Astrocyte (in vitro differentiated cells and primary cell): Measurements from ENCODE around the gene SRRM4. TPM values are rescaled to one million over a fixed set of nuclear protein-coding genes. Genes with fewer than 3 reads are reported as not detected.

Experiments
- DNase-seq: peaks from one replicate; pipeline ENCODE4 v3.0.0-alpha.2; 2010; ENCODE audit warnings: low read depth
- FAIRE-seq: peaks from 2 replicates; lab custom pipeline; 2011; peaks lifted over from hg19 to GRCh38; lab: Jason Lieb, UNC
- H2AFZ ChIP-seq: 2 replicates; pipeline ENCODE4 v1.6.0; 2012; ENCODE audit warnings: low read depth, low read length, inconsistent platforms
- H3K27ac ChIP-seq: 2 replicates; pipeline ENCODE4 v1.5.1; 2011; ENCODE audit warnings: low read depth, low read length, inconsistent platforms
- H3K27me3 ChIP-seq: 2 replicates; pipeline ENCODE4 v1.6.0; 2011; ENCODE audit warnings: low read length, inconsistent platforms; ENCODE audit not compliant: insufficient read depth
- H3K36me3 ChIP-seq: 2 replicates; pipeline ENCODE4 v1.5.1; 2011; ENCODE audit warnings: low read length, inconsistent platforms; ENCODE audit not compliant: insufficient read depth
- H3K4me1 ChIP-seq: 2 replicates; pipeline ENCODE4 v1.5.1; 2011; ENCODE audit warnings: low read length, inconsistent platforms; ENCODE audit not compliant: insufficient read depth
- H3K4me2 ChIP-seq: 2 replicates; pipeline ENCODE4 v1.6.0; 2012; ENCODE audit warnings: low read length, inconsistent platforms
- H3K4me3 ChIP-seq: 2 replicates; pipeline ENCODE4 v1.5.1; 2011; ENCODE audit warnings: low read depth, mild to moderate bottlenecking, low read length, inconsistent platforms; ENCODE audit not compliant: insufficient read depth
- H3K79me2 ChIP-seq: 2 replicates; pipeline ENCODE4 v1.6.0; 2012; ENCODE audit warnings: mild to moderate bottlenecking, low read length, inconsistent platforms; ENCODE audit not compliant: insufficient read depth
- H3K9ac ChIP-seq: 2 replicates; pipeline ENCODE4 v1.6.0; 2012; ENCODE audit warnings: mild to moderate bottlenecking, low read length, inconsistent platforms
- H3K9me3 ChIP-seq: 2 replicates; pipeline ENCODE4 v1.5.1; 2012; ENCODE audit warnings: low read depth, mild to moderate bottlenecking, low read length, inconsistent platforms; ENCODE audit not compliant: insufficient read depth
- H4K20me1 ChIP-seq: 2 replicates; pipeline ENCODE4 v1.6.0; 2012; ENCODE audit warnings: low read length, inconsistent platforms; ENCODE audit not compliant: insufficient read depth
- H3K27ac Mint-ChIP-seq: one replicate; pipeline ENCODE4 v1.8.0; 2021; ENCODE audit warnings: mild to moderate bottlenecking, mixed read lengths; ENCODE audit not compliant: unreplicated experiment
- H3K27me3 Mint-ChIP-seq: one replicate; pipeline ENCODE4 v1.8.0; 2021; ENCODE audit warnings: low read depth, mixed read lengths; ENCODE audit not compliant: unreplicated experiment
- H3K36me3 Mint-ChIP-seq: one replicate; pipeline ENCODE4 v1.8.0; 2021; ENCODE audit warnings: low read depth, mixed read lengths; ENCODE audit not compliant: unreplicated experiment
- H3K4me1 Mint-ChIP-seq: one replicate; pipeline ENCODE4 v1.8.0; 2021; ENCODE audit warnings: low read depth, mixed read lengths; ENCODE audit not compliant: unreplicated experiment
- H3K4me3 Mint-ChIP-seq: one replicate; pipeline ENCODE4 v1.8.0; 2021; ENCODE audit warnings: mild to moderate bottlenecking, moderate library complexity, mixed read lengths; ENCODE audit not compliant: unreplicated experiment
- H3K9me3 Mint-ChIP-seq: one replicate; pipeline ENCODE4 v1.8.0; 2021; ENCODE audit warnings: mild to moderate bottlenecking, mixed read lengths; ENCODE audit not compliant: unreplicated experiment
- CTCF ChIP-seq: IDR thresholded peaks from 2 replicates; pipeline ENCODE4 v1.5.1; 2011; ENCODE audit warnings: low read depth, mild to moderate bottlenecking, inconsistent platforms, low read length, moderate library complexity; ENCODE audit not compliant: insufficient read depth
- EZH2 ChIP-seq: IDR thresholded peaks from 2 replicates; pipeline ENCODE4 v1.6.1; 2012; ENCODE audit warnings: mild to moderate bottlenecking, low read length, inconsistent platforms; ENCODE audit not compliant: insufficient read depth
- total RNA-seq: library from RNA; stranded (reverse); gene quantifications from 2 replicates; pipeline ENCODE4 v1.2.1, GENCODE V29; 2021

Gene SRRM4
- total RNA-seq, 1 donor from 2014 or later = 0.30 TPM

GRCh38 chr12:119069147-119069642, 87.9 kb downstream of the SRRM4 start:
- FAIRE-seq (no peak), DNase-seq (no peak)
- Histone ChIP-seq H4K20me1 (no peaks in the 10 kb centered on the region), H3K36me3 (no peaks in the 10 kb centered on the region), H3K9ac (no peak overlapping the region), H3K27ac (no peak overlapping the region), H3K27me3 (no peaks in the 10 kb centered on the region), H3K4me1 (no peaks in the 10 kb centered on the region), H3K4me3 (no peak overlapping the region), H3K79me2 (no peaks in the 10 kb centered on the region), H3K4me2 (no peak overlapping the region), H3K9me3 (no peaks in the 10 kb centered on the region), H2AFZ (no peak overlapping the region)
- no peaks in the 10 kb centered on the region for H3K4me1 Mint-ChIP-seq
- no peaks in the 10 kb centered on the region for H3K9me3 Mint-ChIP-seq
- H3K27ac Mint-ChIP-seq = no peak overlapping the region
- peaks cover 27% of the 10 kb centered on the region for H3K27me3 Mint-ChIP-seq
- no peaks in the 10 kb centered on the region for H3K36me3 Mint-ChIP-seq
- H3K4me3 Mint-ChIP-seq = no peak overlapping the region
- no peak for TF ChIP-seq EZH2
- no peak for TF ChIP-seq CTCF

- Histone ChIP-seq H2AFZ (no peak overlapping the region), H3K4me1 (no peaks in the 10 kb centered on the region), H3K27ac (no peak overlapping the region), H3K4me3 (no peak overlapping the region), H3K9me3 (no peaks in the 10 kb centered on the region), H3K79me2 (no peaks in the 10 kb centered on the region), H3K4me2 (no peak overlapping the region), H3K36me3 (no peaks in the 10 kb centered on the region), H3K9ac (no peak overlapping the region), H4K20me1 (no peaks in the 10 kb centered on the region), H3K27me3 (no peaks in the 10 kb centered on the region)
- Mint-ChIP-seq H3K9me3 (no peaks in the 10 kb centered on the region), H3K4me1 (no peaks in the 10 kb centered on the region), H3K27me3 (peaks cover 27% of the 10 kb centered on the region), H3K36me3 (no peaks in the 10 kb centered on the region), H3K4me3 (no peak overlapping the region), H3K27ac (no peak overlapping the region)
- TF ChIP-seq EZH2 = no peak
- no peak for TF ChIP-seq CTCF
- no peak for FAIRE-seq
- DNase-seq = no peak
These were observed 89.8 kb downstream of the SRRM4 start for GRCh38 chr12:119071176-119071575.

- no peak for TF ChIP-seq CTCF
- no peak for TF ChIP-seq EZH2
- no peak overlapping the region for H3K9ac ChIP-seq
- no peaks in the 10 kb centered on the region for H3K79me2 ChIP-seq
- no peak overlapping the region for H3K4me2 ChIP-seq
- no peaks in the 10 kb centered on the region for H3K9me3 ChIP-seq
- no peaks in the 10 kb centered on the region for H3K4me1 Mint-ChIP-seq
- FAIRE-seq = no peak
- H2AFZ ChIP-seq = no peak overlapping the region
- no peaks in the 10 kb centered on the region for H3K36me3 Mint-ChIP-seq
- no peak overlapping the region for H3K4me3 ChIP-seq
- H3K9me3 Mint-ChIP-seq = no peaks in the 10 kb centered on the region
- H3K4me1 ChIP-seq = no peaks in the 10 kb centered on the region
- H3K27me3 ChIP-seq = no peaks in the 10 kb centered on the region
- no peak for DNase-seq
- no peak overlapping the region for H3K4me3 Mint-ChIP-seq
- no peak overlapping the region for H3K27ac ChIP-seq
- no peaks in the 10 kb centered on the region for H3K36me3 ChIP-seq
- H3K27me3 Mint-ChIP-seq = peaks cover 27% of the 10 kb centered on the region
- no peaks in the 10 kb centered on the region for H4K20me1 ChIP-seq
- no peak overlapping the region for H3K27ac Mint-ChIP-seq
These were observed 90.4 kb downstream of the SRRM4 start for GRCh38 chr12:119071638-119072231.
